ENCODE results near the gene PARN.

GRCh38 chr16:14490235-14490634, 139.8 kb downstream of the PARN start:
- TF ChIP-seq RFX5 (IDR thresholded peaks at IDR 0.05; ENCODE audit: borderline replicate concordance, low read depth, low read length) (no peak), ZNF274 (IDR thresholded peaks at IDR 0.05; ENCODE audit: borderline replicate concordance, extremely low read depth, low read length) (no peak), CTCF (IDR thresholded peaks at IDR 0.05; ENCODE audit: control extremely low read depth in 1 of 3, insufficient read depth in 1 of 3, low read depth in 1 of 3, low read length in 3 of 3) (no peak), SIN3A (conservative IDR thresholded peaks at IDR 0.05 in 1 of 2, IDR thresholded peaks at IDR 0.05 in 1 of 2; ENCODE audit: low read depth in 1 of 2, low read length in 2 of 2) (no peak), POLR2A (IDR thresholded peaks at IDR 0.05; ENCODE audit: control extremely low read depth in 1 of 2, low read depth in 2 of 2, low read length in 2 of 2) (no peak), RXRA (IDR thresholded peaks at IDR 0.05; ENCODE audit: insufficient read depth, low read depth, low read length) (no peak), RAD21 (IDR thresholded peaks at IDR 0.05 in 1 of 2, conservative IDR thresholded peaks at IDR 0.05 in 1 of 2; ENCODE audit: low read depth in 2 of 2, low read length in 2 of 2) (no peak), TAF1 (IDR thresholded peaks at IDR 0.05; ENCODE audit: low read depth, low read length) (no peak), EGR1 (IDR thresholded peaks at IDR 0.05; ENCODE audit: borderline replicate concordance, low read depth, low read length) (no peak), POLR2AphosphoS5 (IDR thresholded peaks at IDR 0.05; ENCODE audit: low read depth, low read length) (no peak)
